Left lung (tissue), 10 donors: ENCODE measurements around the gene AUTS2. TPM values are rescaled to one million over a fixed set of nuclear protein-coding genes. Genes with fewer than 3 reads are reported as not detected.

Source experiments
- ATAC-seq: fragments of 200-7000 bp; cut with Tn5 transposase; one replicate; pipeline ENCODE4 v1.9.1; 2020; ENCODE audit warnings: moderate library complexity
- DNase-seq, 4 donors: peaks; one replicate each; pipeline ENCODE4 v3.0.0-alpha.2; 2013 to 2020
- H3K27ac ChIP-seq, 2 donors: fragments of 200-600 bp; sonication (generic) in 1 of 2; one replicate each; pipeline versions ENCODE4 v1.5.0 to v1.8.0; 2020 to 2021
- H3K27me3 ChIP-seq, 2 donors: fragments of 200-600 bp; sonication (generic) in 1 of 2; one replicate each; pipeline versions ENCODE4 v1.5.0 to v1.8.0; 2020 to 2021
- H3K36me3 ChIP-seq, 2 donors: fragments of 200-600 bp; sonication (generic) in 1 of 2; one replicate each; pipeline versions ENCODE4 v1.5.0 to v1.8.0; 2020 to 2021
- H3K4me1 ChIP-seq, 2 donors: fragments of 200-600 bp; one replicate each; pipeline ENCODE4 v1.8.0; 2021
- H3K4me3 ChIP-seq, 2 donors: fragments of 200-600 bp; sonication (generic) in 1 of 2; one replicate each; pipeline versions ENCODE4 v1.5.0 to v1.8.0; 2020 to 2021; ENCODE audit warnings: mild to moderate bottlenecking in 1 of 2
- H3K9me3 ChIP-seq, 2 donors: fragments of 200-600 bp; sonication (generic) in 1 of 2; one replicate each; pipeline versions ENCODE4 v1.5.0 to v1.8.0; 2020 to 2021
- CTCF ChIP-seq, 2 donors: fragments of 200-600 bp; sonication (generic) in 1 of 2; IDR thresholded peaks; one replicate each; pipeline versions ENCODE4 v1.5.0 to v1.8.0; 2021; ENCODE audit warnings: antibody characterized with exemption in 2 of 2
- intact Hi-C, 2 donors: fragments of 100-400 bp; cut with DNase I; formaldehyde crosslinking; loops; one replicate each; pipeline versions ENCODE4 v1.11.2 to v1.14.2; 2022
- polyA plus RNA-seq, 6 donors: library from polyadenylated mRNA; unstranded; fragments of 120-200 nt; gene quantifications; one replicate each; pipeline ENCODE4 v1.2.1, GENCODE V29; 2013; ENCODE audit not compliant: insufficient read length in 6 of 6
- total RNA-seq, 2 donors: library from RNA; stranded (reverse); fragmentation: NEBNext Ultra II Directional; extraction: Animal tissue kit (Norgen Biotek cat#: 25700); gene quantifications; one replicate each; pipeline ENCODE4 v1.2.1, GENCODE V29; 2021
- donor health status: DM: no; HTN: yes; CAD: no.
- donor health status: DM: no; HTN: no; CAD: no.

Gene AUTS2
- total and polyA plus RNA-seq, 8 donors = 40.4 to 119 (median 103) TPM

GRCh38 chr7:69625238-69625637 is 27.0 kb downstream of the AUTS2 start:
- ATAC-seq (no peak), DNase-seq (no peak)
- intact Hi-C loops = no loop called here
- Histone ChIP-seq H3K27me3 (no peaks in the 10 kb centered on the region), H3K4me1 (no peaks in the 10 kb centered on the region), H3K4me3 (no peak overlapping the region), H3K9me3 (no peaks in the 10 kb centered on the region), H3K27ac (no peak overlapping the region), H3K36me3 (no peaks in the 10 kb centered on the region)
- no peak for TF ChIP-seq CTCF (IDR thresholded peaks at IDR 0.05)

- intact Hi-C loops = no loop called here
- H3K36me3 ChIP-seq = no peaks in the 10 kb centered on the region
- no peaks in the 10 kb centered on the region for H3K9me3 ChIP-seq
- no peaks in the 10 kb centered on the region for H3K4me1 ChIP-seq
- no peak for ATAC-seq
- DNase-seq = no peak
- no peak overlapping the region for H3K4me3 ChIP-seq
- no peaks in the 10 kb centered on the region for H3K27me3 ChIP-seq
- no peak overlapping the region for H3K27ac ChIP-seq
- no peak for TF ChIP-seq CTCF (IDR thresholded peaks at IDR 0.05)
Observed at GRCh38 chr7:69625798-69626197, 27.5 kb downstream of the AUTS2 start.

GRCh38 chr7:69630292-69630691 is 32.0 kb downstream of the AUTS2 start:
- DNase-seq = no peak
- no peak for TF ChIP-seq CTCF (IDR thresholded peaks at IDR 0.05)
- H3K4me3 ChIP-seq = no peak overlapping the region
- no peaks in the 10 kb centered on the region for H3K36me3 ChIP-seq
- H3K4me1 ChIP-seq = no peaks in the 10 kb centered on the region
- intact Hi-C loops = no loop called here
- H3K27ac ChIP-seq = no peak overlapping the region
- no peaks in the 10 kb centered on the region for H3K27me3 ChIP-seq
- H3K9me3 ChIP-seq = no peaks in the 10 kb centered on the region
- peak; percentile 41 for ATAC-seq

GRCh38 chr7:69631131-69631530 is 32.9 kb downstream of the AUTS2 start:
- Histone ChIP-seq H3K4me3 (no peak overlapping the region), H3K27ac (no peak overlapping the region), H3K27me3 (no peaks in the 10 kb centered on the region), H3K36me3 (no peaks in the 10 kb centered on the region), H3K9me3 (no peaks in the 10 kb centered on the region), H3K4me1 (no peaks in the 10 kb centered on the region)
- no peak for DNase-seq
- TF ChIP-seq CTCF (IDR thresholded peaks at IDR 0.05) = no peak
- no peak for ATAC-seq
- intact Hi-C loops = no loop called here

GRCh38 chr7:69632280-69632679 is 34.0 kb downstream of the AUTS2 start:
- no peaks in the 10 kb centered on the region for H3K27me3 ChIP-seq
- TF ChIP-seq CTCF (IDR thresholded peaks at IDR 0.05) = no peak
- no peaks in the 10 kb centered on the region for H3K9me3 ChIP-seq
- no peaks in the 10 kb centered on the region for H3K4me1 ChIP-seq
- no peaks in the 10 kb centered on the region for H3K36me3 ChIP-seq
- no peak overlapping the region for H3K27ac ChIP-seq
- DNase-seq = no peak
- no peak overlapping the region for H3K4me3 ChIP-seq
- ATAC-seq = no peak
- intact Hi-C loops = no loop called here
